ENCODE data around the gene PRR9.
A peak's percentile ranks its signal among the peaks of the same experiment; 100 is the strongest.
"Not testable (repeated sequence)": the region's sequence is repeated elsewhere in the genome, so short reads cannot be mapped to it uniquely, and the experiment has no call there.

The PRR9 gene

GRCh38 chr1:153217212-153217611, at the start of gene PRR9:
Gene PRR9 (plus strand): TSS chr1:153217584. CDS start chr1:153218145, 561 bp downstream.
- no peak for DNase-seq

- no peak for DNase-seq
These were observed 48.7 kb upstream of the PRR9 start for GRCh38 chr1:153168686-153169085.

GRCh38 chr1:153174624-153175023, 42.8 kb upstream of the PRR9 start:
- no peak for DNase-seq

GRCh38 chr1:153178922-153179321, 38.5 kb upstream of the PRR9 start:
- no peak for DNase-seq

GRCh38 chr1:153180556-153180955, 36.8 kb upstream of the PRR9 start:
- no peak for DNase-seq

GRCh38 chr1:153188301-153188700, 29.1 kb upstream of the PRR9 start:
- not testable (repeated sequence) for DNase-seq

- no peak for DNase-seq
These were observed 27.0 kb upstream of the PRR9 start for GRCh38 chr1:153190373-153190772.

GRCh38 chr1:153192697-153193096, 24.7 kb upstream of the PRR9 start:
- no peak for DNase-seq

- no peak for DNase-seq
These were observed 22.9 kb upstream of the PRR9 start for GRCh38 chr1:153194331-153195050.

- no peak for DNase-seq
These were observed 22.2 kb upstream of the PRR9 start for GRCh38 chr1:153195216-153195615.

GRCh38 chr1:153202006-153202405, 15.4 kb upstream of the PRR9 start:
- no peak for DNase-seq

- DNase-seq: no peak
These were observed 14.3 kb upstream of the PRR9 start, which contains the start of gene LELP1 for GRCh38 chr1:153203130-153203529. Gene LELP1 (plus strand): TSS chr1:153203430. CDS start chr1:153204708, 1,278 bp downstream.

GRCh38 chr1:153206631-153207030, 10.8 kb upstream of the PRR9 start:
- DNase-seq: no peak

- no peak for DNase-seq
These were observed 7.2 kb upstream of the PRR9 start for GRCh38 chr1:153210206-153210605.

- DNase-seq: no peak
These were observed 5.2 kb upstream of the PRR9 start for GRCh38 chr1:153212201-153212600.

- no peak for DNase-seq
These were observed 3.9 kb upstream of the PRR9 start for GRCh38 chr1:153213519-153213918.

GRCh38 chr1:153217744-153218416, 496 bp downstream of the PRR9 start:
- no peak for DNase-seq

GRCh38 chr1:153220606-153221303, 3.4 kb downstream of the PRR9 start:
- DNase-seq: no peak

- DNase-seq: peak; percentile 51
These were observed 5.9 kb downstream of the PRR9 start for GRCh38 chr1:153223040-153223891.

- DNase-seq: no peak
These were observed 10.4 kb downstream of the PRR9 start for GRCh38 chr1:153227810-153228209.

- no peak for DNase-seq
These were observed 11.1 kb downstream of the PRR9 start for GRCh38 chr1:153228491-153228890.

- not testable (repeated sequence) for DNase-seq
These were observed 11.9 kb downstream of the PRR9 start for GRCh38 chr1:153229076-153229829.

All from CD4-positive, alpha-beta T cell treated with Interleukin-17A for 1 hour (primary cell).